BLaER1 treated with 17β-estradiol and CSF1 and Interleukin-3, amounts not matched to agents 10 nM and 100 nM (cell line): Measurements from ENCODE around the gene TYW5.

Source experiments
- H3K27ac ChIP-seq, 11 experiments: shearing (Covaris generic); formaldehyde crosslinking; 2 replicates each; pipeline ENCODE4 v1.8.1; 2022
- H3K27me3 ChIP-seq, 11 experiments: shearing (Covaris generic); formaldehyde crosslinking; 2 replicates each; pipeline ENCODE4 v1.8.1; 2022
- H3K36me3 ChIP-seq, 11 experiments: shearing (Covaris generic); formaldehyde crosslinking; 2 replicates each; pipeline ENCODE4 v1.8.1; 2022
- H3K4me1 ChIP-seq, 10 experiments: shearing (Covaris generic); formaldehyde crosslinking; 2 replicates each; pipeline ENCODE4 v1.8.1; 2022
- H3K4me2 ChIP-seq, 11 experiments: shearing (Covaris generic); formaldehyde crosslinking; 2 replicates each; pipeline ENCODE4 v1.8.1; 2022
- H3K4me3 ChIP-seq, 10 experiments: shearing (Covaris generic); formaldehyde crosslinking; 2 replicates each; pipeline ENCODE4 v1.8.1; 2022
- H3K9ac ChIP-seq, 11 experiments: shearing (Covaris generic); formaldehyde crosslinking; 2 replicates each; pipeline ENCODE4 v1.8.1; 2022
- H3K9me3 ChIP-seq, 11 experiments: shearing (Covaris generic); formaldehyde crosslinking; replicated peaks in 1 of 11; 2 replicates each; pipeline ENCODE4 v1.8.1; 2022
- H4K20me1 ChIP-seq, 11 experiments: shearing (Covaris generic); formaldehyde crosslinking; 2 replicates each; pipeline ENCODE4 v1.8.1; 2022
- Cebpa-rat ChIP-seq, 11 experiments: shearing (Covaris generic); IDR thresholded peaks; 2 replicates each; pipeline ENCODE4 v1.8.1; 2022

TYW5 gene

GRCh38 chr2:199940373-199940772 is 14.9 kb downstream of the TYW5 start:
- Histone ChIP-seq H3K4me1 (no peaks in the 10 kb centered on the region), H3K4me2 (no peak overlapping the region), H3K27me3 (no peaks in the 10 kb centered on the region), H3K9me3 (no peaks in the 10 kb centered on the region), H4K20me1 (peaks cover 0 to 39% (median 14%) of the 10 kb centered on the region in 11 experiments; a peak in 12 of 22 replicates), H3K27ac (no peak overlapping the region), H3K4me3 (no peak overlapping the region), H3K36me3 (peaks cover 54 to 92% (median 77%) of the 10 kb centered on the region in 11 experiments), H3K9ac (no peak overlapping the region)
- TF ChIP-seq Cebpa-rat (IDR thresholded peaks at IDR 0.05) = no peak

GRCh38 chr2:199936554-199936953 is 18.7 kb downstream of the TYW5 start:
- Histone ChIP-seq H3K4me3 (no peak overlapping the region), H3K36me3 (peaks cover 50 to 94% (median 71%) of the 10 kb centered on the region in 11 experiments), H3K27me3 (no peaks in the 10 kb centered on the region), H3K4me1 (peaks cover 0 to 5% (median 0%) of the 10 kb centered on the region in 10 experiments; a peak in 2 of 20 replicates), H3K27ac (no peak overlapping the region), H3K9ac (no peak overlapping the region), H4K20me1 (peaks cover 0 to 37% (median 10%) of the 10 kb centered on the region in 11 experiments; a peak in 12 of 22 replicates), H3K4me2 (no peak overlapping the region), H3K9me3 (no peaks in the 10 kb centered on the region)
- TF ChIP-seq Cebpa-rat (IDR thresholded peaks at IDR 0.05) = no peak

- Histone ChIP-seq H4K20me1 (peaks cover 0 to 25% (median 7%) of the 10 kb centered on the region in 11 experiments; a peak in 9 of 22 replicates), H3K27ac (no peak overlapping the region), H3K27me3 (no peaks in the 10 kb centered on the region), H3K4me2 (no peak overlapping the region), H3K4me1 (peaks cover 0 to 5% (median 0%) of the 10 kb centered on the region in 10 experiments; a peak in 2 of 20 replicates), H3K36me3 (peaks cover 64 to 97% (median 76%) of the 10 kb centered on the region in 11 experiments), H3K4me3 (no peak overlapping the region), H3K9me3 (no peaks in the 10 kb centered on the region), H3K9ac (no peak overlapping the region)
- no peak for TF ChIP-seq Cebpa-rat (IDR thresholded peaks at IDR 0.05)
These were observed 21.8 kb downstream of the TYW5 start for GRCh38 chr2:199933466-199933865.

- Histone ChIP-seq H3K9ac (no peak overlapping the region), H3K4me1 (peaks cover 0 to 5% (median 0%) of the 10 kb centered on the region in 10 experiments; a peak in 2 of 20 replicates), H3K36me3 (peaks cover 54 to 96% (median 67%) of the 10 kb centered on the region in 11 experiments), H3K27me3 (no peaks in the 10 kb centered on the region), H4K20me1 (peaks cover 0 to 22% (median 7%) of the 10 kb centered on the region in 11 experiments; a peak in 9 of 22 replicates), H3K27ac (no peak overlapping the region), H3K4me3 (no peak overlapping the region), H3K9me3 (no peaks in the 10 kb centered on the region), H3K4me2 (no peak overlapping the region)
- no peak for TF ChIP-seq Cebpa-rat (IDR thresholded peaks at IDR 0.05)
These were observed 22.9 kb downstream of the TYW5 start for GRCh38 chr2:199932312-199932855.

GRCh38 chr2:199929262-199929661 is 26.0 kb downstream of the TYW5 start:
- Histone ChIP-seq H4K20me1 (peaks cover 3 to 41% (median 20%) of the 10 kb centered on the region in 11 experiments; a peak in 17 of 22 replicates), H3K27ac (no peak overlapping the region), H3K4me2 (no peak overlapping the region), H3K27me3 (no peaks in the 10 kb centered on the region), H3K36me3 (peaks cover 50 to 98% (median 68%) of the 10 kb centered on the region in 11 experiments), H3K9me3 (no peaks in the 10 kb centered on the region), H3K9ac (no peak overlapping the region), H3K4me1 (peaks cover 0 to 5% (median 0%) of the 10 kb centered on the region in 10 experiments; a peak in 2 of 20 replicates), H3K4me3 (no peak overlapping the region)
- no peak for TF ChIP-seq Cebpa-rat (IDR thresholded peaks at IDR 0.05)

- H3K4me1 ChIP-seq = peaks cover 0 to 3% (median 0%) of the 10 kb centered on the region in 10 experiments; a peak in 2 of 20 replicates
- H3K9ac ChIP-seq = no peak overlapping the region
- H3K4me2 ChIP-seq = no peak overlapping the region
- H3K4me3 ChIP-seq = no peak overlapping the region
- H3K27ac ChIP-seq = no peak overlapping the region
- H3K9me3 ChIP-seq = no peaks in the 10 kb centered on the region
- peaks cover 49 to 98% (median 71%) of the 10 kb centered on the region in 11 experiments for H3K36me3 ChIP-seq
- peaks cover 8 to 46% (median 27%) of the 10 kb centered on the region in 11 experiments; a peak in 17 of 22 replicates for H4K20me1 ChIP-seq
- no peaks in the 10 kb centered on the region for H3K27me3 ChIP-seq
- TF ChIP-seq Cebpa-rat (IDR thresholded peaks at IDR 0.05) = no peak
These were observed 26.7 kb downstream of the TYW5 start for GRCh38 chr2:199928626-199929025.

- Histone ChIP-seq H3K4me2 (no peak overlapping the region), H3K27me3 (no peaks in the 10 kb centered on the region), H3K9ac (no peak overlapping the region), H4K20me1 (peaks cover 8 to 46% (median 30%) of the 10 kb centered on the region in 11 experiments; a peak in 17 of 22 replicates), H3K4me1 (0 out of 20 replicates have a peak, but pooled peaks cover 0 to 3% (median 0%) of the 10 kb centered on the region in 10 experiments), H3K9me3 (no peaks in the 10 kb centered on the region), H3K27ac (no peak overlapping the region), H3K4me3 (no peak overlapping the region), H3K36me3 (peaks cover 45 to 96% (median 69%) of the 10 kb centered on the region in 11 experiments)
- no peak for TF ChIP-seq Cebpa-rat (IDR thresholded peaks at IDR 0.05)
These were observed 27.1 kb downstream of the TYW5 start for GRCh38 chr2:199928226-199928625.

GRCh38 chr2:199926806-199927205 is 28.5 kb downstream of the TYW5 start:
- no peak for TF ChIP-seq Cebpa-rat (IDR thresholded peaks at IDR 0.05)
- no peak overlapping the region for H3K27ac ChIP-seq
- H3K4me3 ChIP-seq = no peak overlapping the region
- H3K36me3 ChIP-seq = peaks cover 31 to 96% (median 65%) of the 10 kb centered on the region in 11 experiments
- peaks cover 12 to 57% (median 42%) of the 10 kb centered on the region in 11 experiments; a peak in 20 of 22 replicates for H4K20me1 ChIP-seq
- H3K4me2 ChIP-seq = no peak overlapping the region
- no peaks in the 10 kb centered on the region for H3K27me3 ChIP-seq
- H3K9me3 ChIP-seq = no peaks in the 10 kb centered on the region
- peaks cover 0 to 7% (median 0%) of the 10 kb centered on the region in 10 experiments; a peak in 1 of 20 replicates for H3K4me1 ChIP-seq
- H3K9ac ChIP-seq = no peak overlapping the region

- Histone ChIP-seq H3K4me3 (no peak overlapping the region), H3K4me1 (peaks cover 0 to 7% (median 0%) of the 10 kb centered on the region in 10 experiments; a peak in 1 of 20 replicates), H3K9ac (no peak overlapping the region), H3K27ac (no peak overlapping the region), H3K36me3 (peaks cover 21 to 83% (median 54%) of the 10 kb centered on the region in 11 experiments), H3K27me3 (no peaks in the 10 kb centered on the region), H4K20me1 (peaks cover 18 to 67% (median 44%) of the 10 kb centered on the region in 11 experiments; a peak in 20 of 22 replicates), H3K9me3 (peaks cover 0 to 6% (median 0%) of the 10 kb centered on the region in 11 experiments; a peak in 5 of 22 replicates), H3K4me2 (no peak overlapping the region)
- no peak for TF ChIP-seq Cebpa-rat (IDR thresholded peaks at IDR 0.05)
These were observed 31.4 kb downstream of the TYW5 start for GRCh38 chr2:199923924-199924323.
